ENCODE measurements around the gene STON1. TPM values are rescaled to one million over a fixed set of nuclear protein-coding genes. Genes with fewer than 3 reads are reported as not detected.

Gene STON1
- total and polyA plus RNA-seq, 2 of the 4 experiments (the other 2 are of a cell fraction) = 4.0 to 5.7 TPM

GRCh38 chr2:48519593-48519992 is 10.4 kb upstream of the STON1 start:
- no peak overlapping the region for H3K23ac ChIP-seq (ENCODE audit: low read depth, low read length)
- no peak overlapping the region for H2AK9ac ChIP-seq (replicated peaks; ENCODE audit: low read depth, low read length, poor library complexity)
- H3K9ac ChIP-seq (ENCODE audit: low read depth, low read length) = no peak overlapping the region
- H3K4me1 ChIP-seq (ENCODE audit: control insufficient read depth, insufficient read depth, low read length) = peaks cover 1% of the 10 kb centered on the region; the same call in 1 of the 2 replicates
- TF ChIP-seq MAZ (IDR thresholded peaks at IDR 0.05; ENCODE audit: borderline replicate concordance, low read depth, low read length) (no peak), MAFK (IDR thresholded peaks at IDR 0.05; ENCODE audit: low read depth, low read length) (no peak), FOS (IDR thresholded peaks at IDR 0.05; ENCODE audit: low read depth, low read length) (no peak), USF2 (IDR thresholded peaks at IDR 0.05; ENCODE audit: low read depth, low read length) (no peak), MXI1 (IDR thresholded peaks at IDR 0.05; ENCODE audit: borderline replicate concordance, low read depth, low read length) (no peak), RAD21 (IDR thresholded peaks at IDR 0.05; ENCODE audit: low read length) (no peak), SMC3 (IDR thresholded peaks at IDR 0.05; ENCODE audit: low read depth, low read length) (no peak), RCOR1 (IDR thresholded peaks at IDR 0.05; ENCODE audit: insufficient replicate concordance, low read length) (no peak), CTCF (conservative IDR thresholded peaks at IDR 0.05; ENCODE audit: low read depth, low read length) (no peak), POLR2A (IDR thresholded peaks at IDR 0.05; ENCODE audit: low read depth, low read length) (no peak), BHLHE40 (IDR thresholded peaks at IDR 0.05; ENCODE audit: low read depth, low read length) (no peak)
- H3K4me3 ChIP-seq (ENCODE audit: insufficient read depth, low read depth, low read length) = no peak overlapping the region
- no peak overlapping the region for H2BK120ac ChIP-seq (ENCODE audit: low read depth, low read length)
- ATAC-seq (ENCODE audit: low read depth) (no peak), DNase-seq (no peak)
- H4K8ac ChIP-seq (ENCODE audit: low read depth in 2 of 2, low read length in 2 of 2) = no peak overlapping the region
- H3K18ac ChIP-seq (ENCODE audit: low read depth, low read length) = no peak overlapping the region
- 70% methylated on average over 8 of the region's 11 CpGs; no CpG with 5 or more reads in 1 of the 2 experiments for WGBS, 2 experiments (ENCODE audit: extremely low coverage in 2 of 2, insufficient read length in 1 of 2)
- intact Hi-C loops (cut with micrococcal nuclease) (no loop called here), dilution Hi-C loops (cut with HindIII; ENCODE audit: low sequenced_read_pairs, unreplicated experiment) (no loop called here), in situ Hi-C loops (cut with MboI; ENCODE audit: low sequenced_read_pairs) (no loop called here)
- no peak overlapping the region for H3K14ac ChIP-seq (replicated peaks; ENCODE audit: low read depth, low read length)
- no peaks in the 10 kb centered on the region for H3K9me3 ChIP-seq (ENCODE audit: control insufficient read depth, insufficient read depth, low read length)
- H2BK15ac ChIP-seq (ENCODE audit: low read depth, low read length) = no peak overlapping the region
- no peaks in the 10 kb centered on the region for H3K27me3 ChIP-seq (ENCODE audit: control insufficient read depth, insufficient read depth, low read length)
- ChIA-PET POLR2A (ENCODE audit: unreplicated experiment) (interaction anchor here (0.6 kb wide), 1 partner anchor 18 kb away, joined by 11 read pairs; no protein-coding TSS in a partner anchor), CTCF (no interaction called here)
- no peak overlapping the region for H3K27ac ChIP-seq (ENCODE audit: insufficient read depth, low read length)
- H3K79me1 ChIP-seq (ENCODE audit: low read depth in 1 of 2, low read length in 2 of 2) = no peaks in the 10 kb centered on the region
- no peak overlapping the region for H4K91ac ChIP-seq (ENCODE audit: insufficient read depth, low read depth, low read length)
- H3K4ac ChIP-seq (ENCODE audit: low read depth, low read length) = no peak overlapping the region
- BruUV-seq (replicated peaks) = no TSS peak
- H2AFZ ChIP-seq (replicated peaks; ENCODE audit: low read length, poor library complexity) = no peak overlapping the region
- no peak overlapping the region for H2BK5ac ChIP-seq (ENCODE audit: low read depth, low read length, poor library complexity, severe bottlenecking)
- peaks cover 2% of the 10 kb centered on the region; the same call in 1 of the 2 replicates for H3K9me1 ChIP-seq (ENCODE audit: insufficient read depth, low read length)
- no peak overlapping the region for H2AK5ac ChIP-seq (ENCODE audit: low read depth, low read length)
- H3K36me3 ChIP-seq (ENCODE audit: control insufficient read depth, insufficient read depth, low read length) = peaks cover 16% of the 10 kb centered on the region
- no peaks in the 10 kb centered on the region for H4K20me1 ChIP-seq (ENCODE audit: insufficient read depth, low read length)
- H3K4me2 ChIP-seq (ENCODE audit: low read depth, low read length) = no peak overlapping the region
- H3K56ac ChIP-seq (ENCODE audit: extremely low read depth, insufficient read depth, low read length) = no peak overlapping the region
- no peak overlapping the region for H4K5ac ChIP-seq (ENCODE audit: low read depth, low read length)
- H2BK20ac ChIP-seq (ENCODE audit: low read depth, low read length) = no peak overlapping the region
